Activated CD8-positive, alpha-beta memory T cell treated with anti-CD3 and anti-CD28 coated beads for 4 hours (primary cell): ENCODE measurements around the gene GABBR2.

ENCODE experiments used
- DNase-seq, 2 donors: peaks; one replicate each; pipeline ENCODE4 v3.0.0-alpha.2; 2020; ENCODE audit warnings: low read depth in 2 of 2

The GABBR2 gene

DNA sequence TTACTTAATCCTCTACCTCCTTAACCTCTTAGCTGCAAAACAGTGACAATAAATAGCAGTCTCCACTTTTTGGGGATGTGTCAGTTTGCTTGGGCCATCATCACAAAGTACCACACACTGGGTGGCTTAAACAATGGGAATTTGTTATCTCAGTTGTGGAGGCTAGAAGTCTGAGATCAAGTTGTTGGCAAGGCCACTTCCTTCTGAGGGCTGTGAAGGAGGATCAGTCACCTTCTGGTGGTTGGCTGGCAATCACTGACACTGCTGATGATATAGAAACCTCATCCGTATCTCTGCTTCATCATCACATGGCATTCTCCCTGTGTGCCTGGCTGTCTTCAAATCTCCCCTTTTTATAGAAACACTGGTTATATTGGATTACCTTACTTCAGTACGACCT is 266.2 kb downstream of the GABBR2 start:
- DNase-seq, result no peak

DNA sequence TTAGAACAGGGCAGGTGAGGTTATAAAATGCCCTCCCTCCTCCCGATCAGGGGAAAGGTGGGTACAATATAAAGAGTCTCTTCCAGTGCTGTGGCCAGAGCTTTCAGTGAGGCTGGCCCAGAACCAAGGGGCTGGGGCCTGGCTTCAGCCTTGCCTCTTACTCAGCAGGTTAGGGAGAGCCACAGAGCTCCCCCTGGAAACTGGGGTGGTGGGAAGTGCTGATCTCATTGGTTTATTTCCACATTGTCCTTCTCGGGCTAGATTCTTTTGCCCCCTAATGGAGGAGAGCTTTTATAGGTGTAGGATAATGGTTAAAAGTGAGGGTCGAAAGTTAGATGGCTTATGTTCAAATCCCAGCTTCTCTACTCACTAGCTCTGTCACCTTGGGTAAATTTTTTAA is 266.6 kb downstream of the GABBR2 start:
- no peak for DNase-seq

- DNase-seq, result no peak
Observed at GRCh38 chr9:98438666-98439065, 270.1 kb downstream of the GABBR2 start.

GRCh38 chr9:98437458-98438034 is 271.2 kb downstream of the GABBR2 start:
- DNase-seq, result no peak

GRCh38 chr9:98432960-98433359 is 275.8 kb downstream of the GABBR2 start:
- no peak for DNase-seq

GRCh38 chr9:98432134-98432533 is 276.6 kb downstream of the GABBR2 start:
- no peak for DNase-seq

- no peak for DNase-seq
Observed at GRCh38 chr9:98430535-98431292, 278.0 kb downstream of the GABBR2 start.

- DNase-seq, result no peak
Observed at GRCh38 chr9:98429613-98430012, 279.1 kb downstream of the GABBR2 start.

DNA sequence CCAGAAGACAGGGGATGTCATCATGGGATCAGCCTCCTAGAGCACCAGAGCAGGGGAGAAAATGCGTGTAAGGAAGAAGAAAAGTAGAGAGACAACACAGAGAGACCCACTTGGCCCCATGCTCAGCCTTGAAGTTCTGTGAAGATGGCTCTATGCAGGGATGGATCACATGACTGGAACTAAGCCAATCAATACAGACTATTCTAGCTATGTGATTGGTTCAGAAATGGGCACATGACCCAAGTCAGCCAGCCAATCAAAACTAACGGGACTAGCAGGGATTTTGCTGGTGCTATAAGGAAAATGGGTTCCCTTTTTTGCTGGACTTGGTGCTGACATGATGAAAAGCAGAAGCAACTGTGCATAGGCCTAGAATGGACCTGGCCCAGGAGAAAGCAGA is 280.3 kb downstream of the GABBR2 start:
- DNase-seq, result no peak

DNA sequence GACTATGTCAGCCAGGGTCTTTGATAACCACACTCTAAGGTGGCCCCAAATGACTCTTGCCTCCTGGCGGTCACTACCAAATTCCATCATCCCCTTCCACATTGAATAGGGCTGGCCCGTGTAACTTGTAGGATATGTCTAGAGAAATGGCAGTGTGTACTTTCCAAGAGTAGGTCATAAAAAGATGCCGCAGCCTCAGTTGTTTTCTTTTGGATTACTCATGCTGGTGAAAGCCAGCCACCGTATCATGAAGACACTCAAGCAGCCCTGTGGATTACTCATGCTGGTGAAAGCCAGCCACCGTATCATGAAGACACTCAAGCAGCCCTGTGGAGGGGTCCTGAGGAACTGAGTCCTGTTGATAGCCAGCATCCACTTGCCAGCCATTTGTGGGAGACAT is 281.2 kb downstream of the GABBR2 start:
- no peak for DNase-seq

GRCh38 chr9:98425079-98425478 is 283.7 kb downstream of the GABBR2 start:
- DNase-seq, result no peak

DNA sequence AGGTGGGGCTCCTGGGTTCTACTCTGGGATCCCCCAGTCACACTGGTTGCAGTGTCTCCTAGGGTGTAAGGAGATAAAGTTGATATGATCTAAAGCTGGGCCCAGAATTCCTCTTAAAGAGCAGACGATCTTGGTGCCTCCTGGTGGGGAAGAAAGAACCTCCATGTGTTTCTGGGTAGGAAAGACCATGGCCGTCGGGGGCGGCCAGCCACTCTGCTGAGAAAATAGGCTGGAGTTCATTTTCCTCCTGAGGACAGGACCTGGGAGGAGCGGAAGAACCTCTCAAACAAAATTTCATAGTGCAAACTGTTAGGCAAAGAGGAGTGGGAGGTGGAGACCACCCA is 289.5 kb downstream of the GABBR2 start:
- DNase-seq, result no peak

DNA sequence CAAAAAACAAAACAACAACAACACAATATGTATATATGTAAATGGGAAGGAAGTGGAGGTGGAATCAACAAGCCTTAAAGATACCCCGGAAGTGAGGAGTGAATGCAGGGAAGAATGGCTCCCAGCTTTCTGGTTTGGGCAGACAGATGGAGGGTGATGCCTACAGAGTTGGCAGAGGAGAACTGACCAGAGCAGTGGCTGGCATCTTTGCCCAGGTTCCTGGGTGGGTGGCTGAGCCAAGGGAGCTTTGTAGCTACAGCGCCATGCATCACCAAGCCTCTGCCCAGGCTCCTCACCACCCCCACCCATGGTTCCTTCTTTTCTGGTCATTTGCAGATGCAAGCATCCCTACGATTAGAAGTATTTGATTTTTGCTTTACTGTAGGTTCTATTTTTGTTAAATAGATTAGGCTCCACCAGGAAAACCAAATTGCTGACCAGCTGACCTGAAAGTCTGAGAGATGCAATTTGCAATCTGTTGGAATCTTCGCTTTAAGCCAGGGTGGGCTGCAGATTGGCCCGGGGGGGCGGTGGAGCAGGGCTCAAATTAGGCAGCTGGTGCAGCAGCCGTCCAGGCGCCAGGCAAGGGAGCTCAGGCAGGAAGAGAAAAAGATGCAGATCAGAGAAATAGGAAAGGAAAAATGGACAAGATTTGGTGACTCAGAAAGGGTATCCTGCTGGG is 290.0 kb downstream of the GABBR2 start:
- no peak for DNase-seq

DNA sequence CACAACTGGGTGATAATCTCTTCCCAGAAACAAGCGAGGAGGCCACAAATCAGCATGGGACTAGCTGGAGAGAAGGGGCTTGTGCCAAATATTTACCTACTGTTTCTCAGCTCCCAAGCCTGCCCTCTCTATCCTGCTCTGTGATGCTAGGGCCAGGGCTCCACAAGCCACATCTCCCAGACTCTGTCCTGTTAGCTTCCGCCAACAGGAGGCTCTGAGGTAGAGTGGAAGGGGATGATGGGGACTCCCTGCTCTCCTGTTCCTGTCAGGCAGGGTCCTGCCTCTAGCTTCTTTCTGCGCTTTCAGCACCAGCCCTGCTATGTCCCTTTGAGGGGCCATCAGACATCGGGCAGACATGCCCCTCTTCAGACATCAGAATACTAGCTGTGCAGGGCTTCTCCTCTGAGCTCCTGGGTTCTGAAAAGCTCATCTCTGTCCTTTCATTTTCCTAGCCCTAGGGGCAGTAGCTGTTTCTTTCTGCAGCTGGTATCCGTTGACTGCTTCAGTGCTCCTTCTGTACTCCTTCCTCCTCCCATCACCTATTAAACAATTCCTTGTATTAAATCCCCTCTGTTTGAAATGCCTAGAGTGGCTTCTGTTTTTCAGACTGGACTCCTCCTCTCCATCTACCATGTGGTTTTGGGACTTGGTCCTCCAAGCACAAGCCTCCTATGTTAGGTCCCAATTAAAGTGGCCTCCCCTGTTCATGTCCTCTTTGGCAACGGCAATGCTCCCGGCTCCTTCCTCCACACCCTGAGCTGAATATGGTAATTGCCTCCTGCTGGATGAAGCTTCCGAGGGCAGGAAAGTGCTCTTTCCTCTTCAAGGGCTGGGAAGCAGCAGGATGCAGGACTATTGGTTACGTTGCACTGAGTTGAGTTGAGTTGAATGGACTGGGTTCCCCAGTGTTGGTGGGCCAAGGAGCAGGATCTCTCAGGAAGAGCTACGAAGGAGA is 292.2 kb downstream of the GABBR2 start:
- no peak for DNase-seq

GRCh38 chr9:98415782-98416181 is 293.0 kb downstream of the GABBR2 start:
- no peak for DNase-seq

GRCh38 chr9:98413084-98413483 is 295.7 kb downstream of the GABBR2 start:
- DNase-seq, result no peak

- DNase-seq, result no peak
Observed at GRCh38 chr9:98412101-98412842, 296.5 kb downstream of the GABBR2 start.

- no peak for DNase-seq
Observed at GRCh38 chr9:98410185-98410697, 298.5 kb downstream of the GABBR2 start.

- DNase-seq, result no peak
Observed at GRCh38 chr9:98409719-98410118, 299.0 kb downstream of the GABBR2 start.

DNA sequence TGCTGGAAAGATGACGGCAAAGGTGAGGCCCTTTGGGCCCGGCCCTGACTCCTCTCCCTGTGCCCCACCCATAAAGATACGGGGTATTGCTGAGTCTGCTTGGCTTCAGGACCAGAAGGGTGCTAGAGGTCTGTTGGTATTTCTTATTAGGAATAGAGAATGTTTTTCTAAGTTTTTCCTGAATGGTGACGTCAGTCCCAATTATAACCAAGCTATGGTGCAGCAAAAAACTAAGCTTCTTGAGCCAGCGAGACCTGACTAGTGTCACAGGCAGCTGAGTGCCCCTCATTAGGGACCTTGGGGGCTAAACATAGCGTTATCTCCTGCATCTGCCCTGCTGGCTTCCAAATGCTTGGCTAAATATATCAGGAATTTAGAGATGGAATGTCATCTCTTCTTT is 302.3 kb downstream of the GABBR2 start:
- DNase-seq, result no peak

DNA sequence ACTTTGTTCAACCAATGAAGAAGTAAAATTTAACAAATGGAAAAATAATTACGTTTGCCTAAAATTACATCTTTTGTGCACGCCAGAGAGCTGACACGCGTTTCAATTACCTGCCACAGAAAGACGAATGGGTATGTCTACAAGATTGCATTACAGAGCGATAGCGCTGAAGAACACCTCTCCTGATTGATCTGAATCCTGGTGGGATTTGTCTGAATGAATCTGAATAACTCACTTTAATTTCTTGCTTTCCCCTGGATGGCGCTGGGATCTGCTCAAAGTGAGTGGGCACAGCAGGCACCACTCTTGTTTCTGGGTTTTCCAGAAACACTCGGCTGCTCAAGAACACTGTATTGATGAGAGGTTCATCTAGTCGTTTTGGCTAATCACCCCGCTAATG is 304.5 kb downstream of the GABBR2 start:
- DNase-seq, result no peak
